Stimulated activated CD8-positive, alpha-beta memory T cell treated with anti-CD3 and anti-CD28 coated beads, Interleukin-15, amount 100 ng/mL, for 1 hour (primary cell): ENCODE results near the gene RPL31.
A peak's percentile ranks its signal among the peaks of the same experiment; 100 is the strongest.

Experiments
- DNase-seq: peaks from one replicate; pipeline ENCODE4 v3.0.0-alpha.2; 2020; ENCODE audit warnings: low read depth

The RPL31 gene

GRCh38 chr2:100995309-100996075 lies 6.6 kb upstream of the RPL31 start:
- DNase-seq = no peak

GRCh38 chr2:100997509-100998234 lies 4.4 kb upstream of the RPL31 start:
- no peak for DNase-seq

- DNase-seq = no peak
These were observed 3.9 kb upstream of the RPL31 start for GRCh38 chr2:100998235-100998573.

GRCh38 chr2:100999995-101000394 lies 2.1 kb upstream of the RPL31 start:
- DNase-seq = no peak

- peak; percentile 2 for DNase-seq
These were observed 631 bp downstream of the RPL31 start for GRCh38 chr2:101002562-101003277.

GRCh38 chr2:101003278-101003775 lies 1.2 kb downstream of the RPL31 start:
- DNase-seq = no peak

- no peak for DNase-seq
These were observed 2.7 kb downstream of the RPL31 start for GRCh38 chr2:101004620-101005325.

GRCh38 chr2:101006065-101006715 lies 4.1 kb downstream of the RPL31 start:
- DNase-seq = no peak

GRCh38 chr2:101007415-101008345 lies 5.6 kb downstream of the RPL31 start:
- DNase-seq = no peak

- no peak for DNase-seq
These were observed 9.1 kb downstream of the RPL31 start for GRCh38 chr2:101011152-101011551.

- DNase-seq = no peak
These were observed 10.1 kb downstream of the RPL31 start for GRCh38 chr2:101012054-101012705.

- DNase-seq = peak; percentile 15
These were observed 10.7 kb downstream of the RPL31 start for GRCh38 chr2:101012706-101013181.

GRCh38 chr2:101014264-101014857 lies 12.3 kb downstream of the RPL31 start:
- DNase-seq = no peak

- no peak for DNase-seq
These were observed 15.3 kb downstream of the RPL31 start for GRCh38 chr2:101017371-101017770.

- no peak for DNase-seq
These were observed 16.8 kb downstream of the RPL31 start for GRCh38 chr2:101018934-101019333.

GRCh38 chr2:101022221-101022620 lies 20.1 kb downstream of the RPL31 start:
- no peak for DNase-seq

- DNase-seq = no peak
These were observed 21.4 kb downstream of the RPL31 start for GRCh38 chr2:101023327-101024107.

GRCh38 chr2:101025561-101025960 lies 23.5 kb downstream of the RPL31 start:
- DNase-seq = no peak
